Stimulated activated CD4-positive, alpha-beta T cell treated with anti-CD3 and anti-CD28 coated beads, Interleukin-1b, Interleukin-23, amount 100 ng/mL, for 1 hour (primary cell): Measurements from ENCODE around the gene VEGFB.

Experiments
- DNase-seq, 2 donors: peaks; one replicate each; pipeline ENCODE4 v3.0.0-alpha.2; 2020; ENCODE audit warnings: low read depth in 2 of 2

VEGFB gene

GRCh38 chr11:64283092-64283491 lies 48.7 kb downstream of the VEGFB start:
- DNase-seq, result no peak

GRCh38 chr11:64284048-64284961 lies 49.9 kb downstream of the VEGFB start, which contains the start of gene BAD:
Gene BAD (minus strand): TSS chr11:64284665. CDS start chr11:64284368, 297 bp downstream.
- peak; percentile 83 to 88 for DNase-seq

GRCh38 chr11:64284962-64285884 lies 50.8 kb downstream of the VEGFB start, which contains the start of gene GPR137:
Gene GPR137 (plus strand): TSS chr11:64285848. CDS start chr11:64286525, 677 bp downstream.
- peak; percentile 71 to 93 for DNase-seq

GRCh38 chr11:64285885-64286800 lies 51.8 kb downstream of the VEGFB start:
- no peak for DNase-seq

- DNase-seq, result no peak
These were observed 52.4 kb downstream of the VEGFB start for GRCh38 chr11:64286801-64287159.

- no peak for DNase-seq
These were observed 53.4 kb downstream of the VEGFB start for GRCh38 chr11:64287676-64288352.

GRCh38 chr11:64288353-64288750 lies 54.0 kb downstream of the VEGFB start:
- no peak for DNase-seq
